CD4-positive, alpha-beta T cell treated with Interleukin-6 at 100 ng/mL for 8 hours (primary cell): Measurements from ENCODE around the gene TAF4B.
"Not testable (repeated sequence)": the region's sequence is repeated elsewhere in the genome, so short reads cannot be mapped to it uniquely, and the experiment has no call there.

Experiments used
- DNase-seq: peaks from one replicate; pipeline ENCODE4 v3.0.0-alpha.2; 2020; ENCODE audit warnings: mixed read lengths, low spot score

Gene TAF4B

DNA sequence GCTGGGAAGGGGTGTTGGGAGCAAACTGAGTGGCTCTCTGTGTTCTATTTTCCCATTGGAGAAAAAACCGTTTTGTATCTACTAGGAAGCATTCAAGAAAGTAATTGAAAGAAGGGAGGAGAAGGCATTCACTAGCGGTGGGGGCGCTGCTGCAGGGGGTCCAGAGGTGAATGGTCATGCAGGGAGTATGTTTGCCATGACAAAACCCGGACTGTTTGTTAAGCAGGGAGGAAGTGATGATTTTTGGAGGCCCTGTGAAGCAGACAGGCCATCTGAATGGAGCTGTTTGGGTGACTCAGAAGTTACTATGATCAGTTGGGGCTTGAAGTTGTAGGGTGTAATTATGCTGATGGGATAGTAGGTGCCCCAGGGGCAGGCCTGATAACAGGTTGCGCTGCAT lies 7.0 kb downstream of the TAF4B start:
- DNase-seq: no peak

DNA sequence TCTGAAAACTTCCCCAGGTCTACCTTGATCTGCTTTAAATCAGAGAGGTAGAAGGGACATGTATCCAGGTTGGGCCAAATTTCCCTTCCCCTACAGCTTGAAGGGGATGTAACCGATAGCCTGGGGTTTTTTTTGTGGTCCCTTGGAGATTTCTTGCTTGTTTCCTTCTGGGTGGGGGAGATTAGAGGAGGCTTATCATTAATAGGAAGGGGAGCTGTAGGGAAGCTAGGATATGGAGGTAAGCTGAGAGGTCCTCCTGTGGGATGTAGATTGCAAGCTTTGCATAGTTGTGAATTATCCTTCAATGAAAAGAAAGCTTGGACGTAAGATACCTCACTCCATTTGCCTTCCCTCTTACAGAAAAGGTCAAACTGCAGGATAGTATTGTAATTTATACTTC lies 11.1 kb downstream of the TAF4B start:
- not testable (repeated sequence) for DNase-seq

DNA sequence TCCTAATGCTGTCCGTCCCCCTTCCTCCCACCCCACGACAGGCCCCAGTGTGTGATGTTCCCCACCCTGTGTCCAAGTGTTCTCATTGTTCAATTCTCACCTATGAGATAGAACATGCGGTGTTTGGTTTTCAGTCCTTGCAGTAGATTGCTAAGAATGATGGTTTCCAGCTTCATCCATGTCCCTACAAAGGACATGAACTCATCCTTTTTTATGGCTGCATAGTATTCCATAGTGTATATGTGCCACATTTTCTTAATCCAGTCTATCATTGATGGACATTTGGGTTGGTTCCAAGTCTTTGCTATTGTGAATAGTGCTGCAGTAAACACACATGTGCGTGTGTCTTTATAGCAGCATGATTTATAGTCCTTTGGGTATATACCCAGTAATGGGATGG lies 12.5 kb downstream of the TAF4B start:
- not testable (repeated sequence) for DNase-seq

DNA sequence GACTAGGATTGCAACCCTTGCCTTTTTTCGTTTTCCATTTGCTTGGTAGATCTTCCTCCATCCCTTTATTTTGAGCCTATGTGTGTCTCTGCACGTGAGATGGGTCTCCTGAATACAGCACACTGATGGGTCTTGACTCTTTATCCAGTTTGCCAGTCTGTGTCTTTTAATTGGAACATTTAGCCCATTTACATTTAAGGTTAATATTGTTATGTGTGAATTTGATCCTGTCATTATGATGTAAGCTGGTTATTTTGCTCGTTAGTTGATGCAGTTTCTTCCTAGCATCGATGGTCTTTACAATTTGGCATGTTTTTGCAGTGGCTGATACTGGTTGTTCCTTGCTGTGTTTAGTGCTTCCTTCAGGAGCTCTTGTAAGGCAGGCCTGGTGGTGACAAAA lies 16.1 kb downstream of the TAF4B start:
- not testable (repeated sequence) for DNase-seq

DNA sequence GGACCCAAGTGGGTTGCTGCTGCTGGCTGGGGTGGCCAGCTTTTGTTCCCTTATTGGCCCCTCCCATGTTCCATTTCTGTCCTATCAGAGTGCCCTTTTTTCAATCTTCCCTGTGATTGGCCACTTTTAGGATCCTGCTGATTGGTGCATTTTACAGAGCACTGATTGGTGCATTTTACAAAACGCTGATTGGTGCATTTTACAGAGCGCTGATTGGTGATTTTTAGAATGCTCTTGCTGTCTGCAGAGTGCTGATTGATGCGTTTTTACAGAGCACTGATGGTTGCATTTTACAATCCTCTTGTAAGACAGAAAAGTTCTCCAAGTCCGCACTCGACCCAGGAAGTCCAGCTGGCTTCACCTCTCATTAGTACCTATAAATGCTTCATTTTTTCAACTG lies 19.2 kb downstream of the TAF4B start:
- not testable (repeated sequence) for DNase-seq

DNA sequence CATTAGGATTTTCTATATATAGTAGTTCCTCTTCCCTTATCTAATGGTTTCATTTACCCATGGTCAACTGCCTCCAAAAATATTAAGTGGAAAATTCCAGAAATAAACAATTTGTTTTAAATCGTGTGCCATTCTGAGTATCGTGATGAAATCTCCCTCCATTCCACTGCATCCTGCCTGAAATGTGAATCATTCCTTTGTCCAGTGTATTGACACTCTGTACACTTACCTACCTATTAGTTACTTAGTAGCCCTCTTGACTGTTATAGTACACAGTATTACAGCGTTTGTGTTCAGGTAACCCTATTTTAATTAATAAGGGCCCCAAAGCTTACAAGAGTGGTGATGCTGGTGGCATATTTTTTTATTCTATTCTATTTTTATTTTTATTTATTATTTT lies 26.2 kb downstream of the TAF4B start:
- no peak for DNase-seq

DNA sequence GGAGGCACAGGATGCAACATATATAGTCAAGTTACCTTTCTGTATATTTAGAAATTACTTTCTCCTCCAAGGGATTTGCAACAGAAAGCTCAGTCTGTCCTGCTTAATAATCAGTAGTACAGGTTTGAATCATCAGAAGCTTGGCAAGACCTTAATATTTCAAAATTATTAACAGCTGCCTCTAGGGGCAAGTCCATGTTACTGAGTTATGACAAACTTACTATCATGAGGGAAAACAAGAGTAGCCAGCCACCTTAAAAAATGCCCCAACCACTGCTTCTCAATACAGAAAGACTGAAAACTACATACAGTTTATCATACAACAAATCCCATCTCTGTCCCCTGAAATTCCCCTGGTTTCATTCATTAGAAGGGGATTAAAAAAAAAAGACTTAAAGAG lies 28.6 kb downstream of the TAF4B start:
- DNase-seq: not testable (repeated sequence)

DNA sequence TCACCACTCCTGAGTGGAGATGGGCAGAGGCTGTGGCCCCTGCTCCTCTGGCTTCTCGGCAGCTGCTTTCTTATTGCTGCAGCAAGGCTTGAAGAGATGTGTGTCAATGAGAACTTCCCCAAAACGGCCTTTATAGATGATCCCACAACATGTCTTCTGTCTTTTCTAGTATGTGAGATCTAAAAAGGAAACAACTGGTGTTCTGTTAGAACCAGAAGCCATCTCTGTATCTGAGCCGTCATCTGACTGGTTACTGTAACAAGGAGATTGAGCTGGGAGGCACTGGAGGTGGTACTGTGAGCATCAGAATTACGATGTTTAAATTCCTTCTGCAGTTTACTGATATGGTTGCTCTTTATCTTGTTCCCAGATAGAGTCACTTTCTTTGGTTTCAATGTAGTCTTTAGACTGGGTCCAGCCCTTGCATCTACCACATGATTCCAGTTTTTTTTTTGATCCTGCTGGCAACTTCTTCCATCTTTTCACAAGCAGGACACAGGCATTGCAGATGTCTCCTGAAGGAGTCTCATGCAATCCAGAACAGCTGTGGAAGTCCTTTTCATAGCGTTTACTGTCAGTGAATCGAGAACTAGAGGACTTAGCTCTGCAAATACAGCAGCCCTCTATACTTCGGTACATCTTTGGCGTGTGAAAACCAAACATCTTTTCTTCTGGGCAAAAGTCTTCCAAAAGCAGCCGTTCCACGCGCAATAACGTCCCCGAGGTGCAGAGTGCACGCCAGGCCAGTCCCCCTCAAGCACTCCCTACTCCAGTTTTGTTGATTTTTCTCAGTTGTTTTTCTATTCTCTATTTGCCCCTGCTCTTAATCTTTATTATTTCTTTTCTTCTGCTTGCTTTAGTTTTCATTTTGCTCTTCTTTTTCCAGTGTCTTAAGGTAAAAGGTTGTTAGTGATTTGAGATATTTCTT lies 29.7 kb downstream of the TAF4B start:
- DNase-seq: no peak

DNA sequence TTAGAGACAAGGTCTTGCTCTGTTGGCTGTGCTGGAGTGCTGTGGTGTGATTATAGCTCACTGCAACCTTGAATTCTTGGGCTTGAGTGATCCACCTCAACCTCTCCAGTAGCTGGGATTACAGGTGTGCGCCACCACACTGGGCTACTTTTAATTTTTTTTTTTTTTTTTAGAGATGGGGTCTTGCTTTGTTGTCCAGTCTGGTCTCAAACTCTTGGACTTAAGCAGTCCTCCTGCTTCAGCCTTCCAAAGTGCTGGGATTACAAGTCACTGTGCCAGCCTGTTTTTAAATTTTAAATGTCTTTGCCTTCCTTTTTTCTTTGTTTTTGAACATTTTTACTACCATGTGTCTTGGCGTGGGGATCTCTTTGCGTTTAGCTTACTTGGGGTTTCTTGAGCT lies 32.5 kb downstream of the TAF4B start:
- DNase-seq: no peak

DNA sequence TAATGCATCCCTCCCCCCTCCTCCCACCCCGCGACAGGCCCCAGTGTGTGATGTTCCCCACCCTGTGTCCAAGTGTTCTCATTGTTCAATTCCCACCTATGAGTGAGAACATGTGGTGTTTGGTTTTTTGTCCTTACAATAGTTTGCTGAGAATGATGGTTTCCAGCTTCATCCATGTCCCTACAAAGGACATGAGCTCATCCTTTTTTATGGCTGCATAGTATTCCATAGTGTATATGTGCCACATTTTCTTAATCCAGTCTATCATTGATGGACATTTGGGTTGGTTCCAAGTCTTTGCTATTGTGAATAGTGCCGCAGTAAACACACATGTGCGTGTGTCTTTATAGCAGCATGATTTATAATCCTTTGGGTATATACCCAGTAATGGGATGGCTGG lies 33.2 kb downstream of the TAF4B start:
- not testable (repeated sequence) for DNase-seq

DNA sequence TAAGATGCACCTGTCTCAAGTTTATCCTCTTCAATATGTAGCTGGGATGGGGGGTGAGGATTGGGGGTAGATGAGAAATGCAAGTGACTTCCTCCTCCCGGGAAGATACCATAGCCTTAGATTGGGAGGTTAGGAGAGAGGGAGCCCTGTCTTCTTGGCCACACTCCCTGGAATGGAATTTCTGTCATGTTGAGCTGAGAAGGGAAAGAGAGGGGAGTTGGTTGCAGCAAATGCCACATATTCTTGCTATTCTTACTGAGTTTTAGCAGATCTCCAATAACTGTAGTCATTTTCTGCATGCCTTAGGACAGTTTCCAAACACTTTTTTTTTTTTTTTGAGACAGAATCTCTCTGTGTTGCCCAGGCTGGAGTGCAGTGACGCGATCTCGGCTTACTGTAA lies 35.9 kb downstream of the TAF4B start:
- DNase-seq: no peak

DNA sequence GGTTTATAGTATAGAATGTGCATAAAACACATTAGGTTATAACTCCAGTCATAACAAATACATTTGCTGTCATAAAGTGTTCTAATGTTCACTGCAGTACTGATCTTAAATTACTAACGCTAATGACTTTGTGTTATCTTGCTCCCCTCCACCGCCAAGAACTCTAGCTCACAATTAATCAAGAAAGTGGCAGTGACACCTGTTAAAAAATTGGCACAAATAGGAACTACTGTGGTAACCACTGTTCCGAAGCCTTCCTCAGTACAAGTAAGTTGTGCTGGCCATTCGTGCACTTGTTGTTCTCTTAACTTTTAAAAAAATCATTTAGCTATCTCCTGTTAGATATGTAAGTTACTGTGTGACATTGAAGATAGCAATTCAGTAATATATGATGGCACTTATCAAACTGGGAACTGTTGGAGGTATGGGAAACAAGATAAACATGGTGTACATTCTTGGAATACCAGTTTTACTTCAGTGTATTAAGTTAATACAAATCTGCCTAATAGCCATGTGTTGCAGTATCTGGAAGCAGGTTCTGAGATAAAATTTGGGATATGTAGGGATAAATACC lies 41.2 kb downstream of the TAF4B start:
- no peak for DNase-seq

DNA sequence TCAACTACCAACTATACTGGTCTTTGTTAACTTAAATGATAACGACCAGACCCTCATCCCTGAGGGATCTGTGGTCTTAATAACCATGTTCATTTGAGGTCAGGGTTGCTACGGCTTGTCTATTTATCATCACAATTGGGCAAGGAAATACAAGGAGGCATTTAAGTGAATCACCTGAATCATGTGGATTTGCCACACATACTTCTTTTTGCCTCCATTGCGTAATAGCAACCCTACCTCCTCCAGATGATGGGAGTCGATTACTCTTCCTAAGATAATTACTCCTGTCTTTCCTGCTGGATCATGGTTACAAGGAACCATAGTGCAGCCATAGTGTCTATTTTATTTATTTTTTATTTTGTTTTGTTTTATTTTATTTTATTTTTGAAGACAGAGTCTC lies 42.2 kb downstream of the TAF4B start:
- DNase-seq: no peak

DNA sequence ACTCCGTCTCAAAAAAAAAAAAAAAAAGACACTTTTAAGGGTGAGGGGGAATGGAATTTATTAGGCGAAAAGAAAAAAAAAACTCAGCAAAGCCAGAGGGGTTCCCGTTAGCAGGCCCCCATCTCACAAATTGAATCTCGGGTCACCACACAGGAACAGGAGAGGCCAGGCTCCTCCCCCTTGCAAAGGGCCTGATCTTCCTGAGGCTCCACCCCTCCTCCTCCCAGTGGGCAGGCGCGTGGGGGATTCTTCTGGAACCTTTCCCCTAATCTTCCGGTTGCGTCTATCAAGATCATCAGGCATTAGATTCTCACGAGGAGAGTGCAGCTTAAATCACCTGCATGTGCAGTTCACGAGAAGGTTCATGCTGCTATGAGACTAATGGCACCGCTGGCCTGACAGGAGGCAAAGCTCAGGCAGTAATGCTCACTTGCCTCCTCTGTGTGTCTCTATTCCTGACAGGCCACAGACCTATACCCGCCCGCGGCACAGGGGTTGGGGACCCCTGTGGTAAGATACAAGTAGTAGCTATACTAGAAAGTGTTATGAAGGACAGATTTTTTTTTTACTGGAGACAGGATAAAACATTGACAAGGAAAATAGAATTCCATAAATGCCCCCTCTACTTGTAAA lies 45.8 kb downstream of the TAF4B start:
- no peak for DNase-seq

DNA sequence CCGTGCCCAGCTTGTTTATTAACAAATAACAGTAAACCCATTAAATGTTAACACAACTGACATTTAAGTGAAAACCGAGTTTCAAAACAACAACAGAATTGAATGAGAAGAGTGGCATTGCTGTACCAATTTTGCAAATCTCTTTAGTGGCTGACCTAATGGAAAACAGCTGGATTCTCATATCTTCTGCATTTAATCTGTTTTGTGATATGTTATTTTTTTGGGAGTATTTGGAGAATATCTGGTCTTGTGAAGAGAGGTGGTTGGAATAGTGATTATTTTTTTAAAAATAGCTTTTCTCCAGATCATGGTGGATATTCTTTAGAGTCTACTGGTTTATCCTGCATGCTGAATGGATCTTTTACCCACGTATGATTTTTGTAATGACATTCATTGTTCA lies 51.1 kb downstream of the TAF4B start:
- DNase-seq: no peak

DNA sequence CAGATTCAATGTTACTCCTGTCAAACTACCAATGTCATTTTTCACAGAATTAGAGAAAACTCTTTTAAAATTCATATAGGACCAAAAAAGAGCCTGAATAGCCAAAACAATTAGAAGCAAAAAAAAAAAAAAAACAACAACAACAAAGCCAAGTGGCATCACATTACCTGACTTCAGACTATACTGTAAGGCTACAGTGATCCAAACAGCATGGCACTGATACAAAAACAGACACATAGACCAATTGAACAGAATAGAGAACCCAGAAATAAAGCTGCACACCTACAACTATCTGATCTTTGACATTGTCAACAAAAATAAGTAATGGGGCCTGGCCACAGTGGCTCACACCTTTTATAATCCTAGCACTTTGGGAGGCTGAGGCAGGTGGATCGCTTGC lies 53.2 kb downstream of the TAF4B start:
- no peak for DNase-seq

DNA sequence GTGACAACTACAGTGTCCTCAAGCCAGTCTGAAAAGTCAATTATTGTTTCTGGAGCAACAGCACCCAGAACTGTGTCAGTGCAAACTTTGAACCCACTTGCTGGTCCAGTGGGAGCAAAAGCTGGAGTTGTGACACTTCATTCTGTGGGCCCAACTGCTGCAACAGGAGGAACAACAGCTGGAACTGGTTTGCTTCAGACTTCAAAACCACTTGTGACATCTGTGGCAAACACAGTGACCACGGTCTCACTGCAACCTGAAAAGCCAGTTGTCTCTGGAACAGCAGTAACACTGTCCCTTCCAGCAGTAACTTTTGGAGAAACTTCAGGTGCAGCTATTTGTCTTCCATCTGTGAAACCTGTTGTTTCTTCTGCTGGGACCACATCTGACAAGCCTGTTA lies 59.8 kb downstream of the TAF4B start:
- no peak for DNase-seq

DNA sequence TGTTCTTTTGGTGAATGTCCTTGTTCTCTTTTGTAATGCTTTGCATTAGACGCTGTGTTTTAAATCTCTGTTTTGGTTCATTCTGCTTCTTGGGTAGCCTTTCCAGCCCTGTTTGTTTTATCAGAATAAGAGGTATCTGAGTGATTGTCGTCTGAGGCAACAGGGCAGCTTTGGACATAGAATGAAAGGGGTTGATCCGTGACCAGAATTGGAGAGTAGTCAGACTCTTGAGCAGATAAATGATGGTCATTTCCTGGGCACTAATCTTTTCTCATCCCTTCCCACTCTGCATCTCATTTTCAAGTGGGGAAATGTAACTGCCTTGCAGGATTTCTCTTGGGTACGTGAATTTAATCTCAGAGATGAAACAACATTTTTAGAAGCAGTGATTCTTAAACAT lies 61.4 kb downstream of the TAF4B start:
- DNase-seq: no peak

DNA sequence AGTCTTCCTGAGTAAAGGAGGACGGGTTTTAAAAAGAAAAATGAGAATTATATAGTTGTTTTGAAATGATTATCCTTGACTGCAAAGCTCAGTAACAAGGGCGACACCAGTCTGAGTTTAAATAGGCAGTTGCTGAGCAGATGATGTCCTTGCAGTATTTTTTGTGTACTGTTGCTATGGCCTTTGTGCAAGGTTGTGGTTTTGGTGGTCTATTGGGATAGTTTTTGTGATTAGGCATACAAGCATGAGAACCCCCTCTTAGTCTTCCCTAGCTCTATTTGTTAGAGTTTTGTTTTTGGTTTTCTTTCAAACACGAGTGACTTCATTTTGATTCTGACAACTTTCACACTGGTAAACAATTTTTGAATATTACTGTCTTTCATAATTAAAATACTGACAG lies 64.1 kb downstream of the TAF4B start:
- no peak for DNase-seq

DNA sequence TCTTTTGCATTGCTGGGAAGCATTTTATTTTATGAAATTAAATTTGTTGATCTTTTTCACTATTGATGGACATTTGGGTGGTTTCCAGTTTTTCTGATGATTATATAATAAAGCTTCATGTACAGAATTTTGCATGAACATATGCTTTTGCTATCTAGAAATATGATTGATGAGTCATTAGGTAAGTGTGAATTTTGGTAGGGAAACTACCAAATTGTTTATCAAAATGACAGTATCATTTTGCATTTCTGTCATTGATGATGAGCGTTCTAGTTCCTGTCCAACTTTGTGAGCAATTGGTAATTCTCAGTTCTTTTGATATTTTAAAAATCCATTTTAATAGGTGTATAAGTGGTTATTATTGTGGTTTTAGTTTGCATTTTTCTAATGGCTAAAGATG lies 67.7 kb downstream of the TAF4B start:
- no peak for DNase-seq

DNA sequence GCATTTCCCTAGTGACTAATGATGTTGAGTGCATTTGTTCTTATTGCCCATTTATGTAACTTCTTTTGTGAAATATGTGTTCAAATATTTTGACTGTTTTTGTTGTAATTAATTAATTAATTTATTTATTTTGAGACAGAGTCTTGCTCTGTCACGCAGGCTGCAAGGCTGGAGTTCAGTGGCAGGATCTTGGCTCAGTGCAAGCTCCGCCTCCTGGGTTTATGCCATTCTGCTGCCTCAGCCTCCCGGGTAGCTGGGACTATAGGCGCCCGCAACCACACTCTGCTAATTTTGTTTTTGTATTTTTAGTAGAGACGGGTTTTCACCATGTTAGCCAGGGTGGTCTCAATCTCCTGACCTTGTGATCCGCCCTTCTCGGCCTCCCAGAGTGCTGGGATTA lies 71.9 kb downstream of the TAF4B start:
- no peak for DNase-seq

DNA sequence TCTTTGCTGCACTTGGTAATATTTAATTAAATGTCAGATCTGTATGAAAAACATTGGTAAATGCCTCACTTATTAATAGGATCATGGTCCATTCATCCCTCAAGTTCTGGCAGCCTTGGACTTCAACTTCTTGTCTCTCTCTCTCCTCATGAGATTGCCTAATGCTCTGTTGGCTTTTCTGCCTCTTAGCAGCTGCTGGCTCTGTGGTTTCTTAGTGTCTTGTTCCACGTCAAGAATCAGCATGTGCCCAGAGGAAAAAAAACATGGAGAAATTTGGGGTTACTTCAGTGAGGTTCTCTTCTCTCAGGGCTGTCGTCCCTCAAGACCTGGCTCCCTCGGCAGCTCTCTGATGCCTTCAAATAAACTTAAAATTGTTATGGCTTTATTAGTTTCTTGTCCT lies 75.4 kb downstream of the TAF4B start:
- DNase-seq: no peak

DNA sequence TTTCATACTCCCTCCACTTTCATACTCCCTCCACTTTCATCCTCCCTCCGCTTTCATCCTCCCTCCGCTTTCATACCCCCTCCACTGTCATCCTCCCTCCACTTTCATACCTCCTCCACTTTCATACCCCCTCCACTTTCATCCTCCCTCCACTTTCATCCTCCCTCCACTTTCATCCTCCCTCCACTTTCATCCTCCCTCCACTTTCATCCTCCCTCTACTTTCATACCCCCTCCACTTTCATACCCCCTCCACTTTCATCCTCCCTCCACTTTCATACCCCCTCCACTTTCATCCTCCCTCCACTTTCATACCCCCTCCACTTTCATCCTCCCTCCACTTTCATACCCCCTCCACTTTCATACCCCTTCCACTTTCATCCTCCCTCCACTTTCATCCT lies 77.0 kb downstream of the TAF4B start:
- not testable (repeated sequence) for DNase-seq
